HG03442 (cell line): ENCODE data around the gene DLEC1.
"Not testable (repeated sequence)": the region's sequence is repeated elsewhere in the genome, so short reads cannot be mapped to it uniquely, and the experiment has no call there.

ENCODE experiments used
- ATAC-seq: cut with Tn5 transposase; IDR thresholded peaks from one replicate; pipeline ENCODE4 v1.9.1; 2021; ENCODE audit warnings: mild to moderate bottlenecking, moderate library complexity; ENCODE audit not compliant: unreplicated experiment

DLEC1 gene

DNA sequence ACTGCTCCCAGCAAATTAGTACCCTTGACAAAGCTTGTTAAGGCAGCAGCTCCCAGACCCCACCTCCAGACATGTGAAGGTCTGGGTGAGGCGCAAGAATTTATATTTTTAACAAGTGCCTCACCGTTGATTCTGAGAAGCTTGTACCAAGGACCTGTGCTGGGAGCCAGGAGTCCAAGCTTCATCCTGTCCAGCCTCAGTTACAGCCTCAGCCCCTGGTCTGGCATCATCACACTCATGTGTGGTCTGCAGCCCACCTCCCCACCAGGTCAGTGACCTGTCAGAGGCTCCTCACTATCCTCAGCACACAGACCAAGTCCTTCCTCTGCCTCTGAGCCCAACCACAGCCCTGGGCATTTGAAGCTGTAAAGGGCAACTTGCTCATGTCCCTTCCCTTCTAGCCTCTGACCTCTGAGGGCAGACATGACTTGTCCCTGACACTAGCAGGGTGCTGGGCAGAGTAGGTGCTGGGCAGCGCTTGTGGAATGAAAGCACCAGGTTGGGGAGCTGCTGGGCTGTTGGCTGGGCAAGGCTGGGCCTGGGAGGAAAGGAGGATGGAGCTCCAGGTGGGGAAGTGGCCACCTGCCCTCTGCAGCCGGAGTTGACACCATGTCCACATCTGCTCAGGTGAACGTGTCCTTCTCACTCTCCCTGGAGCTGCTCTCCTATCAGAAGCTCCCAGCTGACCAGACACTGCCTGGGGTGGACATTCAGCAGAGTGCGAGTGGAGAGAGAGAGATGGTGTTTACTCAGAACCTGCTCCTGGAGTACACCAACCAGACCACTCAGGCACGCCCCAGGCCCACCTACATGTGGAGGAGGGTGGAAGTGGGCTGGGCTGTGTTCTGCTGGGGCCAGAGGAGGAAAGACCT lies 81.0 kb downstream of the DLEC1 start:
- ATAC-seq, result no peak

DNA sequence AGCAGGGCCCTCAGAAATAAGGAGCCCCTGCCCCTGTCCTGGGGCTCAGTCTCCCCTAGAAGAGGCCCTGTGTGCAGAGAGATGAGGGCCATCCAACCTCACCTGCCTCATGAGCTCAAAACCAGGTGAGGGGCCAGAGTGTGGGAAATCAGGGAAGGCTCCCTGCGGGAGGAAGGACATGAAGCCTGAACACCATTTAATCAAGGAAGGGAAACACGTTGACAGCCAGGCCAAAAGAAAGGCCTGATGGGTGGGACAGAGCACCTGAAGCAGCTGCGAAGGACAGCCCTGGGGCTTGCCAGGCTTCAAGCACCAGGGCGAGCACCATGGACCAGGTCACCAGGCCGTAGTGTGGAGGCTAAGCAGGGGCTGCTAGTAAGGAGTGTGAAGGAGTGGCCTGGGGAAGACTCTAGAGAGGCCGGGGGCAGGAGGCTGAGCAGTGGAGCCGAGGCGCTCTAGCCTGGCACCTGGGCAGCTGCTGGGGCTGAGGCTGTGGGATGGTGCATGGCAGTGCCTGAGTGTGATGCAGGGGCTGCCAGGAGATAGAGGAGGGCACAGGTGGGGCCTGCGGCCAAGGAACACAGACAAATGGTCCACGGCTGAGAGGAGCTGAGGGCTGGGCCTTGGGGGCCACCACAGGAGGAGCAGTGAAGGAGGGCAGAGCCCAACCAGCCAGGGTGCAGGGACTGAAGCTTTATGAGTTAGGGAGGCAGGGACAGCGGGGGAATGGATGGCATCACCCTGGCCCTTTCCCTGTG lies 81.9 kb downstream of the DLEC1 start:
- ATAC-seq, result no peak

DNA sequence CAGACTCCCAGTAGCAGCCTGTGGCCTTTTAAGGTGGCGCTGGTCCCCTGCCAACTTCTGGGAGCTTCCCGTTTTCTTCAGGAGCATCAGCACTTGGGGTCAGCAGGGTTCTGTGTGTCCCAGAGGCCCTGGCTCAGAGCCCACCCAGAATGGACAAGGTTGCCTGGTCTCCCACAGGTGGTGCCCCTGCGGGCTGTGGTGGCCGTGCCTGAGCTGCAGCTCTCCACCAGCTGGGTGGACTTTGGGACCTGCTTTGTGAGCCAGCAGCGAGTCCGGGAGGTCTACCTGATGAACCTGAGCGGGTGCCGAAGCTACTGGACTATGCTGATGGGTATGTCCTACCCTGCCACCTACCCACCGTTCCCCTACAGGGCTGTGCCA lies 82.4 kb downstream of the DLEC1 start:
- ATAC-seq, result no peak

DNA sequence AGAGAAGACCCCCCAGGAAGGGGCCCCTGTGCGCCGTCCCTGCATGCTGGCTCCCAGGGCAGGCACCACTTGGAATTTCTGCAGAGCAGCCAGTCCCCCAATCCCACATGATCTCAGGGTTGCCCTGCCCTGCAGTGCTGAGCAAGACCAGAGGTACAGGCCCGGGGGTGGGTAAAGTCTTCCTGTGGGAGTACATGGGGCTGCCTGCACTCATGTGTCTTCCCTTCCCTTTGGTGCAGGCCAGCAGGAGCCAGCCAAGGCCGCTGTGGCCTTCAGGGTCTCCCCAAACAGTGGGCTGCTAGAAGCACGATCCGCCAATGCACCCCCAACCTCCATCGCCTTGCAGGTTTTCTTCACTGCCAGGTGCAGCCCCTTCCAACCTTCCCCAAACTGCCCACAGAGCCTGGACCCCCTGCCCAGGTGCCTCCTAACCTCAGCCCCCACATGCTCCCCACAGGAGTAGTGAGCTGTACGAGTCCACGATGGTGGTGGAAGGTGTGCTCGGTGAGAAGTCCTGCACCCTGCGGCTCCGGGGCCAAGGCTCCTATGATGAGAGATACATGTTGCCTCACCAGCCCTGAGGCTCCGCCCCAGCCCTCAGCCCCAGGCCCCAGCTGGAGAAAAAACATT lies 82.9 kb downstream of the DLEC1 start:
- ATAC-seq, result no peak

DNA sequence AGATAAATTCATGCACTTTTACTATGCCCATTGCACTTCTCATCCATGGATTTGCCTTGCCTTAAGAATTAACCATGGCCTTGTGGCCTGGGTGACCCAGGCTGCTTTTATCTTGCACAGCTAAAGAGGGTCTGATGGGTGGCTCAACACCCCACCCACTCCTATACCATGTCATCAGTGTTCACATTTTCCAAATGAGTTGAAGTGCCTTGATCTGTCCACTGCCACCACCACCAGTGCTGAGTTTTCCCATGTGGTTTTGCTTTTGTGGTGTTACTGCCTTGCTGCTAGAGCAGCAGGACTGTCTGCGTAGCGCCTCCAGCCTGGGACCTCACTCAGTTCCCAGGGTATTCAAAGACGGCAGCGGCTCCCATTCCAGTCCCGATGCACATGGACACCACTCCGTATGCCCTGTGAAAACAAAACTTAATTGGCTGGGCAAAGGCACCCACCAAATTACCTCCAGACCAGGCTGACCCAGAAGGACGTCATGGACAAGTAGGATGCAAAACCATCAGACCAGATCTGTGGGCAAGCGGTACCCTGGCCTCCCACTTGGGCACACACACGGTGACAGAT lies 83.8 kb downstream of the DLEC1 start:
- ATAC-seq, result no peak

DNA sequence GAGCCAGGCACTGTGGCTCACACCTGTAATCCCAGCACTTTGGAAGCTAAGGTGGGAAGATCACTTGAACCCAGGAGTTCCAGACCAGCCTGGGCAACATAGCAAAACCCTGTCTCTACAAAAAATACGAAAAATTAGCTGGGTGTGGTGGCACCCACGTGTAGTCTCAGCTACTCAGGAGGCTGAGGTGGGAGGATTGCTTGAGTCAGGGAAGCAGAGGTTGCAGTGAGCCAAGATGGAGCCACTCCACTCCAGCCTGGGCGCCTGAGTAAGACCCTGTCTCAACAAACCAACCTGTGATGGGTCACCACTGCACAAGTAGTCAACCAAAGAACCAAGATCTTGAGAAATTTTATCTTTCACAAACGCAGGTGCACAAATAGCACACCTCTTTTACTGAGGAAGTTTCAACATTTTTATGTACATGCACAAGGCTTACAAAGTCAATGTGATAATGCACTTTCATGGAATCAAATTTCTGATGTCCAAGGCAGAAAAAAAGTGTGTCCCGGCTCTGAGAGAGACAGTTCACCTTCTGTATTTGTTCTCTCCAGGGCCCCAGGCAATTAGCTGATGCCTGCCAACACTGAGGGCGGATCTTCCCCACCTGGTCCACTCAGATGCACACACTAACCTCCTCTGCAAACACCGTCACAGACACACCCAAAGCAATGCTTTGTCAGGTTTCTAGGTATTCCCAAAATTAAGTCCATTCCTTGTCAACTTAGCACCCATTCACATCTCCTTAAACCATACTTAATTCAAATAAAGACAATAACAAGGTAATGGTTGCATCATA lies 85.5 kb downstream of the DLEC1 start:
- ATAC-seq, result no peak

DNA sequence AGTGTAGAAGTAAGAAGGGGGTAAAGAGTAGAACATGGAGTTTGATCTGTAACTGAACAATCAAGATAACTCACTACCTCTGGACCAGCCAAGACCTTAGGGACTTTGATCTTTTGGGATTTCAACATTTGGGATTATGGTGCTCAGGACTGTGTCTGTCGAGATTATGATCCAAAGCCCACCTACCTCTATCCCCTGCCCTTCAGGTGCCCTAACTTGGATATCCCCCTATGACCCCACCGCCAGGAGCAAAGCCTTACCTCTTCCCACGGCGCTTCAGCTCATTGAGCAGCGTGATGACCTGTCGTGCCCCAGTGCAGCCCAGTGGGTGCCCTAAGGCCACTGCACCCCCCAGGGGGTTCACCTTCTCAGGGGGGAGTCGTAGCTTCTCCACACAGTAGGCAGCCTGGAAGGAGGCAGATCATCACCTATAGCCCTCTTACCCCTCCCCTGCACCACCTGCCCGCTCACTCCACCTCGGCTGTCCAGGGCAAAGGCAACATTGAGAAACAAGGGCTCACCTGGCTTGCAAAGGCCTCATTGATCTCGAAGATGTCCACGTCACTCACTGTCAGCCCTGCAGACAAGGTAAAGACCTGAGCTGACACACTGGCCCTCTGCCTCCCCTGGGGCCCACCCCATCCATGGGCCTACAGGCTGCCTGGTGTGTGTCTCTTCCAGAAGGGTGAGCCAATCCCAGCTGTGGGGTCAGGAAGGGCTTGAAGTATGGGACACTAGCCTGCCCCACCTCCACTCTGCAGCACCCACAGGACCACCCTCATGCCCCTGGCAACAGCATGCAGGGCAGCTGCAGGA lies 86.5 kb downstream of the DLEC1 start:
- no peak for ATAC-seq

DNA sequence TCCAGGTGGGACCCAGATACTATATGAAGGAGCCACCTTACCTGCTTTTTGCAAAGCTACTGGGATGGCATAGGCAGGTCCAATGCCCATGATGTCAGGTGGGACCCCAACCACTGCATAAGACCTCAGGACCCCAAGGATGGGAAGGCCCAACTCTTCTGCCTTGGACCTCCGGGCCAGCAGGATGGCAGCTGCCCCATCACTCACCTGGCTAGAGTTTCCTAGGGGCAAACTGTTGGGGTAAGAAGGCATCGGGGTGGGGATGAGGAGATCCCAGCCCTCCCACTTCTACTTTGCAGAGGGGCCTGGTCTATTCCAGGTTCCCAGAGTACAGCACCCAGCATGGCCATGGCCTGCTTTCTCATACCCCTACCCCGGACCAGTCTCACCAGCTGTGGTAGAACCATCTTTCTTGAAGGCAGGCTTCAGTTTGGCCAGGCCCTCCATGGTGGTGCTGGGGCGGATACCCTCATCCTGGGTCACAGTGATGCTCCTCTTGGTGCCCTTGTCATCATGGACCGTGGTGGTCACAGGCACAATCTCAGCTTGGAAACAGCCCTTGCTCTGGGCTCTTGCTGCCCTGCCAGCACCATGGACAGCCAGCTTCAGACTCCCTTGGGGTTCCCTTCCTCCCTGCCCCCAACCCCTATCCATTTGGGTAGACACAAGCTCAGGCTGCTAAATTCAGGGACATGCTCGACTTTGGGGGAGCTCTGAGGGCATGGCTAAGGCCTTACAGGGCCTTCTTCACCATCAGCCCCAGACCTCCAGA lies 87.3 kb downstream of the DLEC1 start:
- no peak for ATAC-seq

DNA sequence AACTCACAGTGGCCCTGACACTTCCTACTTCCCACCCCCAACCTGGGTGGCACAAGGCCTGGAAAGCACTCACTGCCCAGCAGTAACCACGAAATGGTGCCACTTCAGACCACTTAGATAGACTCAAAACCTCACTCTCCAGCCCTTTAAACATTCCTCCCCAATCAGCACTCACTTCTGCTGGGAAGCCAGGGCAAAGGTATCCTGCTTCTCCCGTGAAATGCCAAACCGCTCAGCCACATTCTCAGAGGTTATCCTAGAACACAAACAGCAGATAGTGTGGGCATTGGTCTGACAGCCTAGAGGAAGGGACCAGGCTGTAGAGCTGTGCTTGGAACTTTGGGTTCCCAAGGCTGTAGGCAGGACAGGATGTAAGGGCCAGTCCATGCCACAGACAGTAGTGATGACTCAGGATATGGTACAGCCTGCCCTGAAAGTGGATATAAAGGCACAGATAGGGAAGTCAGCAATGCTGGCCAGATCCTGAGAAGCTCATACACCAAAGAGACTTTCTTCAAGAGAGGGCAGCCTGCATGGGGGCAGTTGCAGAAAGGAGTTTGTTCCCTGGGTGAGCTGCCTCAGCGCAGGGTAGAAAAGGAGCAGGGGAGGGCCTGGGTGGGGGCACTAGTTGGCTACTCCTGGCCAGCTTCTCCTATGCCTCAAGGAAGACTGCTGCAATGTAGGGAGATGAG lies 88.7 kb downstream of the DLEC1 start:
- no peak for ATAC-seq

DNA sequence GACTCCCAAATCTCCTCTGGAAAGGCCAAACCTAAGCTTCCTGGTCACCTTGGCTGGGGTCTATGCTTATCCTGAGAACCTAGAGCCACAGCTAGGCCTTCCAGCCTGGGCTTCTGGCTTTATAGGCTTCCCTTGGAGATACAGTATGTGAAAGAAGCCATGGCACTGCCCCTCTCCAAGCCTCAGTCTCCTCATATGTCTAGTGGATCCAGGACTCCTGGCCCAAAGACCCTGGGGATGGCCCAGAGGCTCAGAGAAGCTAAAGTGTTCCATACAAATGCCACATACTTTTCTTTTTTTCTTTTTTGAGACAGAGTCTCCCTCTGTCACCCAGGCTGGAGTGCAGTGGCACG lies 89.3 kb downstream of the DLEC1 start:
- ATAC-seq, result no peak

DNA sequence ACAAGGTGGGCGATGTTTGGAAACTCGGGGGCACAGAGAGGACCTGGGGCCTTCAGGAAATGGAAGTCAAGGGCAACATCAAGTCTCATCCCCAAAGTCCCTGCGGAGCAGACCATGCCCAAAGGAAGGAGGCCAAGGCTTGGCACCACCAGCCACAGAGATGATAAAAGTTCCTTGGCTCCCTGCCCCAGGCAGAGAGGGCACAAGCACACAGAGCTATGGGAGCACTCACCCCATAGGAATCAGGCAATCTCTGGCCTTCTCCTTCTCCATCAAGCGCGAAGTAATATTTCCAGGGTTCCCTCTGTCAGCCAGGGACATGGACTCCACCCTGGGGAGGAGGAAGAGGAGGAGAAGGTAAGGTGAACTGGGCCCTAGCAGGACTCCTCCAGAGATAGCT lies 90.0 kb downstream of the DLEC1 start:
- ATAC-seq, result no peak

DNA sequence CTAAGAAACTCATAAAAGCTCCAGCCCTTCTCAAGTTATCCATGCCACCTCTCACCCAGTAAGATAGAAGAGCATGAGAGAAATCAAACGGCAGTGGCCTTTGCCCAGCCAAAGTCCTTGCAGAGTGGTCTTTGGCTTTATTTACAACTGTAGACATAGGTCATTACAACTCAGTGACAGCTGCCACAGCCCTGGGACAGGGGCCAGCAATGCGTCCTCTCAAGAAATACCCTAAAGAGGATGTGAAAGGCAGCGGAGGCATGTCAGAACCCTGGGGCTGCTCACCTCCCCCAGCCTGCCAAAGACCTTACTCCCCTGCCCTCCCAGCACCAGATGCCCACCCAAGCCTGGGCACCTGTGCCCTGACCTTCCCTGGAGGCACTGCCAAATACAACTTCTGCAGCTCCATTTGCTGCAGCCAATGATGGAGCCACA lies 91.6 kb downstream of the DLEC1 start:
- ATAC-seq, result no peak

DNA sequence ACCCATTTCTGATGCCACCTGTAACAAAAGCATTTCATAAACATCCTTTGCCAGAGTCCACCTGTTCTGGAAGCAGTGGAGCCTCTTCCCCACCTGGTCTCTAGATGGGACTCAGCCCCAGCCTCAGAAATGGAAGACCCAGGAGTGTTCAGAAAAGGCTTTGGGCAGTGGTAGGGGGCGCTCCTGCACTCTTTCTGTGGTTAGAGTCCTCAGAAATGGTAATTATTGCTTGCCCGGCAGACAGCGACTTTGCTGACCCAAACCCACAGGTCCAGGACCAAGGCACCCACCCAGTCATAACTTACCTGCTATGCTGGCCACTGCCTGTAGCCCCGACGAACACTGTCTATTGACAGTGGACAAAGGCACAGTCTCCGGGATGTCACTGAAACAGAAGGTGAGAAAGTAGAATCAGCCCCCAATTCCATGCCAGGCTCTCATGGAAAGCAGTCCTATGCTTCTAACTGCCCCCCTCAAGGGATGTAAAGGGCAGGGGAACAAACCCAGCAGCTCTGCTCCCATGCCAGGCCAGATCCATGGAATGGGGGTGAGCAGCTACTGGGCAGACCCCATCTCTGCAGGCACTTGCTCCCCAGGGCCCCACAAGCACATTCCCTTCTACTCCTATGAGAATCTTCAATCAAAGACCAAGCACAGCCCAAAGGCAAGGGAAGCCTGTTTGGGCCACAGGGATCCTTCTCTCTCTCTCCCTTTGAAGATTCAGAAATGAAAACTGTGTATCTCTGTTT lies 92.8 kb downstream of the DLEC1 start:
- no peak for ATAC-seq

DNA sequence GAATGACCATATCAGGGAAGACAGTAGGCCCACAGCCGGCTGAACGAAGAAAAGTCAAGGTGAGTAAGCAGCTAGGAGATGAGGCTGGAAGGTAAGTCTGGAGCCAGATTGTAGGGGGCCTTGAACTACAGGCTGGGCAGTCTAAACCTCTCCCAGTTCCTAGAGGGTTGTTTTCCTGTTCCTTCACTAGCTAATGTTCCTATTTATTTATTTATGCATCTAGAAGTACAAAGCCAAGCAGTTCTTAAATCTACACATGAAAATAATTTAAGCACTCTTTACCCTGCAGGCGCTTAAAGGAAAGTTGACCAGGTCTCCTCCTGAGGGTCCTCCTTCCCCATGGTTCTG lies 94.2 kb downstream of the DLEC1 start:
- ATAC-seq, result no peak

DNA sequence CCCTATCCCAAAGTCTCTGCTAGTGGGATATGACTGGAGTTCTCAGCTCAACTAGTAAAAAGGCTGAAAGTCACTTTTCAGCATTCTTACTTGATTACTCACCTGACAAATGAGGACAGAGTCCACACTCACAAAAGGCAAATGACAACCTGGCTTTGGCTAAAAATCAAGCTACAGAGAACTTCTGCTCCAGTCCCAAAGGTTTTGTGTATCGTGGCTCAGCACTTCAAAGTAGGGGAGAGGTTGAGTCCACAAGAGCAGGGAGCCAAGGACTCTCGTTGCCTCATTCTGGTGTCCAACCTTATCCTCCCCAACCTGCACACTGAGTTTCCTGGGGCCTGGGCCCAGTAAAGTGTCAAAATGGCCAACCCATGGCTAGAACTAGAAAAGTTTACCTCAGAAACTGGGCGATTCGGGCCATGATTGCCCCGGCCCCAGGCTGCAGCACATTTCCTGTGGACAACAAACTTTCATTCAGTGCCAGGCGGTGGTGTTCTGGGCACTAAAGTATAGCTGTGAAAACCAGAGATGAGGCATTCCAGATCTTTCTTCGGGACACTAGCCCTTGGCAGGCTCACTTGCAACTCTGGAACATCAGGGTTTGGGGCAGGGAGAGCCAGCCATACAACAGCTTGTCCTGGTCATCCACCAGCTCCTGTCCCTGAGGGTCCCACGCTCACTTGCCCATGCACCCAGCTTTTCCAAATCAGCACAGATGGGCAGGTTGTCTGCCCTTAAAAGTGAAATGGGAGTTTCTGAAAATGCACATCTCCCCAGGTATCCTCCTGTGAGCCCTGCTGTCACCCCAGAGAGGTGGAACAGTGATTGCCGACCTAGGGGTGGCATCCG lies 94.8 kb downstream of the DLEC1 start:
- ATAC-seq, result no peak

DNA sequence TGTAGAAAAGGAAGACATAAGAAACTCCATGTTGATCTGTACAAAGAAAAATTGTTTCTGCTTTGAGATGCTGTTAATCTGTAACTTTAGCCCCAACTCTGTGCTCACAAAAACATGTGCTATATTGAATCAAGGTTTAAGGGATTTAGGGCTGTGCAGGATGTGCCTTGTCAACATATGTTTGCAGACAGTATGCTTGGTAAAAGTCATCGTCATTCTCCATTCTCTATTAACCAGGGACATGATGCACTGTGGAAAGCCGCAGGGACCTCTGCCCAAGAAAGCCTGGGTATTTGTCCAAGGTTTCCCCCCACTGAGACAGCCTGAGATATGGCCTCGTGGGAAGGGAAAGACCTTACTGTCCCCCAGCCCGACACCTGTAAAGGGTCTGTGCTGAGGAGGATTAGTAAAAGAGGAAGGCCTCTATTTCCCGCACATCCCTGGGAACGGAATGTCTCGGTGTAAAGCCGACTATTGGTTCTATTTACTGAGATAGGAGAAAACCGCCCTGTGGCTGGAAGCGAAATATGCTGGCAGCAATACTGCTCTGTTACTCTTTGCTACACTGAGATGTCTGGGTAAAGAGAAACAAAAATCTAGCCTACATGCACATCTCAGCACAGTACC lies 95.6 kb downstream of the DLEC1 start:
- ATAC-seq, result not testable (repeated sequence)
